HG02943 (cell line): ENCODE results near the gene CHST10.
"Not testable (repeated sequence)": the region's sequence is repeated elsewhere in the genome, so short reads cannot be mapped to it uniquely, and the experiment has no call there.

Source experiments
- ATAC-seq: cut with Tn5 transposase; IDR thresholded peaks from one replicate; pipeline ENCODE4 v1.9.1; 2021; ENCODE audit warnings: mild to moderate bottlenecking, low read depth, moderate library complexity; ENCODE audit not compliant: unreplicated experiment

Gene CHST10

GRCh38 chr2:100395532-100396350 is 21.7 kb downstream of the CHST10 start:
- no peak for ATAC-seq

GRCh38 chr2:100394111-100394641 is 23.3 kb downstream of the CHST10 start:
- ATAC-seq, result no peak

- no peak for ATAC-seq
Measured at GRCh38 chr2:100393362-100393761, 24.1 kb downstream of the CHST10 start.

- no peak for ATAC-seq
Measured at GRCh38 chr2:100392715-100393114, 24.8 kb downstream of the CHST10 start.

GRCh38 chr2:100391735-100392515 is 25.5 kb downstream of the CHST10 start:
- ATAC-seq, result no peak

- no peak for ATAC-seq
Measured at GRCh38 chr2:100390001-100390940, 27.2 kb downstream of the CHST10 start.

- no peak for ATAC-seq
Measured at GRCh38 chr2:100388703-100389102, 28.8 kb downstream of the CHST10 start.

- no peak for ATAC-seq
Measured at GRCh38 chr2:100383954-100384353, 33.5 kb downstream of the CHST10 start.

GRCh38 chr2:100383306-100383705 is 34.2 kb downstream of the CHST10 start:
- no peak for ATAC-seq

GRCh38 chr2:100381240-100381639 is 36.2 kb downstream of the CHST10 start:
- ATAC-seq, result no peak

GRCh38 chr2:100380681-100381080 is 36.8 kb downstream of the CHST10 start:
- no peak for ATAC-seq

GRCh38 chr2:100376836-100377235 is 40.6 kb downstream of the CHST10 start:
- ATAC-seq, result no peak

- ATAC-seq, result no peak
Measured at GRCh38 chr2:100367163-100367562, 50.3 kb downstream of the CHST10 start.

- no peak for ATAC-seq
Measured at GRCh38 chr2:100365434-100365833, 52.0 kb downstream of the CHST10 start.

GRCh38 chr2:100362269-100362668 is 55.2 kb downstream of the CHST10 start:
- not testable (repeated sequence) for ATAC-seq

GRCh38 chr2:100359576-100359975 is 57.9 kb downstream of the CHST10 start:
- ATAC-seq, result no peak

- no peak for ATAC-seq
Measured at GRCh38 chr2:100358554-100358953, 58.9 kb downstream of the CHST10 start.

- no peak for ATAC-seq
Measured at GRCh38 chr2:100352521-100352920, 64.9 kb downstream of the CHST10 start.

- no peak for ATAC-seq
Measured at GRCh38 chr2:100350661-100351185, 66.7 kb downstream of the CHST10 start.

GRCh38 chr2:100345144-100345543 is 72.3 kb downstream of the CHST10 start:
- ATAC-seq, result not testable (repeated sequence)
